Stimulated activated naive CD8-positive, alpha-beta T cell treated with anti-CD3 and anti-CD28 coated beads, Interleukin-15, Interleukin-2, amounts not matched to agents 100 ng/mL and 50 ng/mL, for 24 hours (primary cell): ENCODE results near the gene RMND5B.
"Not testable (repeated sequence)": the region's sequence is repeated elsewhere in the genome, so short reads cannot be mapped to it uniquely, and the experiment has no call there.

Experiments
- H3K27ac Mint-ChIP-seq: one replicate; pipeline ENCODE4 v1.8.0; 2021; ENCODE audit warnings: mild to moderate bottlenecking, mixed read lengths
- H3K27me3 Mint-ChIP-seq: one replicate; pipeline ENCODE4 v1.8.0; 2021; ENCODE audit warnings: mixed read lengths
- H3K36me3 Mint-ChIP-seq: one replicate; pipeline ENCODE4 v1.8.0; 2021; ENCODE audit warnings: low read depth, mixed read lengths
- H3K4me1 Mint-ChIP-seq: one replicate; pipeline ENCODE4 v1.8.0; 2021; ENCODE audit warnings: low read depth, mixed read lengths
- H3K4me3 Mint-ChIP-seq: one replicate; pipeline ENCODE4 v1.8.0; 2021; ENCODE audit warnings: mild to moderate bottlenecking, mixed read lengths
- H3K9me3 Mint-ChIP-seq: one replicate; pipeline ENCODE4 v1.8.0; 2021; ENCODE audit warnings: mixed read lengths

Gene RMND5B

DNA sequence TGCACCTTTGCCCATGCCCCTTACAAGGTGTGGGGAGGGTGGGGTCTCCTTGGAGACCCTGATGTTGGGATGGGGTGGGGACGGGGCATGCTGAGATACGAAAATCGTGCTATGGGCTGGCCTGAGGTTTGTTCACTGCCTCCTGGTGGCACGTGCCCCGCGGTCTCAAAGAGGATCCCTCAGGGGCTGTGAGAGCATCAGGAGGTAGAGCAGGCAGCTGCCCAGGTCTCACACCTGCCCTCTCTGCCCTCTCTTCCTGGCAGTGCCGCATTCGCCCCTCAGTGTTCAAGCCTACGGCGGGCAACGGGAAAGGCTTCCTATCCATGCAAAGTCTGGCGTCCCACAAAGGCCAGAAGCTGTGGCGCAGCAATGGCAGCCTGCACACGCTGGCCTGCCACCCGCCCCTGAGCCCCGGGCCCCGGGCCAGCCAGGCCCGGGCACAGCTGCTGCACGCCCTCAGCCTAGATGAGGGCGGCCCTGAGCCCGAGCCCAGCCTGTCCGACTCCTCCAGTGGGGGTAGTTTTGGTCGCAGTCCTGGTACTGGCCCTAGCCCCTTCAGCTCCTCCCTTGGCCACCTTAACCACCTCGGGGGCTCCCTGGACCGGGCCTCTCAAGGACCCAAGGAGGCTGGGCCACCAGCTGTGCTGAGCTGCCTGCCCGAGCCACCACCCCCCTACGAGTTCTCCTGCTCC, 10.8 kb upstream of the RMND5B start:
- Mint-ChIP-seq H3K27me3 (no peaks in the 10 kb centered on the region), H3K4me1 (peaks cover 45% of the 10 kb centered on the region), H3K36me3 (no peaks in the 10 kb centered on the region), H3K27ac (no peak overlapping the region), H3K4me3 (no peak overlapping the region), H3K9me3 (no peaks in the 10 kb centered on the region)

DNA sequence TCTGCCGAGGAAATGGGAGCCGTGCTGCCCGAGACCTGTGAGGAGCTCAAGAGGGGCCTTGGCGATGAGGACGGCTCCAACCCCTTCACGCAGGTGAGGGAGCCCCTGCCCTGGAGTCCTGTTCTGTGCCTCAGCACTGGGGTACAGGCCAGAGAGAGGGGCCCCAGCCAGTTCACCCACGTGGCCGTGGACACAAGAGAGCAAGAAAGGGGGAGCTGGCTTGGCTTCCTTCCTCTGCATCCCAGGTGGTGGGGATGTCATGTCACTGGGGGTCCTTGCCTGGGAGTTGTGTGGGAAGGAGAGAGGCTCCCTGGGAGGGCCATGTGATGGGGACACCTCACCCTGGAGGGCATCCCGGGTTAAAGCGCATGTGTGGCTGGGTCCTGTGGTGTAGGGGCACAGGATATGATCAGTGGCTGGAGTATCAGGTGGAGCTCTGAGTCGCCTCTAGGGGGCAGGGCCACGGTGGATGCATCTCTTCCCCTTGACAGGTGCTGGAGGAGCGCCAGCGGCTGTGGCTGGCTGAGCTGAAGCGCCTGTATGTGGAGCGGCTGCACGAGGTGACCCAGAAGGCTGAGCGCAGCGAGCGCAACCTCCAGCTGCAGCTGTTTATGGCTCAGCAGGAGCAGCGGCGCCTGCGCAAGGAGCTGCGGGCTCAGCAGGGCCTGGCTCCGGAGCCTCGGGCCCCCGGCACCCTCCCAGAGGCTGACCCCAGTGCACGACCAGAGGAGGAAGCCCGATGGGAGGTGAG, 10.0 kb upstream of the RMND5B start:
- no peaks in the 10 kb centered on the region for H3K36me3 Mint-ChIP-seq
- H3K4me1 Mint-ChIP-seq: peaks cover 43% of the 10 kb centered on the region
- H3K27me3 Mint-ChIP-seq: no peaks in the 10 kb centered on the region
- H3K4me3 Mint-ChIP-seq: no peak overlapping the region
- no peak overlapping the region for H3K27ac Mint-ChIP-seq
- no peaks in the 10 kb centered on the region for H3K9me3 Mint-ChIP-seq

DNA sequence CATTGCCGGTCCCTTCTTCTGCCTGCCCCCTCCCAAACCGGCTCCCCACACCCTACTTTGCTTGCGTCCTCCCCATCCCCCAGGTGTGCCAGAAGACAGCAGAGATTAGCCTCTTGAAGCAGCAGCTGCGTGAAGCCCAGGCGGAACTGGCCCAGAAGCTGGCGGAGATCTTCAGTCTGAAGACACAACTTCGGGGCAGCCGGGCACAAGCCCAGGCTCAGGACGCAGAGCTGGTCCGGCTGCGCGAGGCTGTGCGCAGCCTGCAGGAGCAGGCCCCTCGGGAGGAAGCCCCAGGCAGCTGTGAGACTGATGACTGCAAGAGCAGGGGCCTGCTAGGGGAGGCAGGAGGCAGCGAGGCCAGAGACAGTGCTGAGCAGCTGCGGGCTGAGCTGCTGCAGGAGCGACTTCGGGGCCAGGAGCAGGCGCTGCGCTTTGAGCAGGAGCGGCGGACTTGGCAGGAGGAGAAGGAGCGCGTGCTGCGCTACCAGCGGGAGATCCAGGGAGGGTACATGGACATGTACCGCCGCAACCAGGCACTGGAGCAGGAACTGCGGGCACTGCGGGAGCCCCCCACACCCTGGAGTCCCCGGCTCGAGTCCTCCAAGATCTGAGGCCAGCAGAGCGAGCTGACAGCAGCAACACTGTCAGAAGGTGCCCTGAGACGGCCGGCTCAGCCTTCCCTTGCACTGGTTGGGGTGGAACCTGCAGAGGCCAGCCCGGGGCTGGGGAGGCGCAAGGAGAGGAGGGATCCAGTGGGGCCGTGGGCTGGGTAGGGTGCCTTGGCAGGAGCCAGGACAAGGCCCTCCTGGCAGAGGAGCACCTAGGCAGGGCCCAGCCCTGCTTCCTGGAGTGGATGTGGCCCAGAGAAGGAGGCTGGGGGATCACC, 9.2 kb upstream of the RMND5B start:
- Mint-ChIP-seq H3K9me3 (no peaks in the 10 kb centered on the region), H3K36me3 (no peaks in the 10 kb centered on the region), H3K27ac (no peak overlapping the region), H3K4me1 (peaks cover 35% of the 10 kb centered on the region), H3K4me3 (no peak overlapping the region), H3K27me3 (no peaks in the 10 kb centered on the region)

DNA sequence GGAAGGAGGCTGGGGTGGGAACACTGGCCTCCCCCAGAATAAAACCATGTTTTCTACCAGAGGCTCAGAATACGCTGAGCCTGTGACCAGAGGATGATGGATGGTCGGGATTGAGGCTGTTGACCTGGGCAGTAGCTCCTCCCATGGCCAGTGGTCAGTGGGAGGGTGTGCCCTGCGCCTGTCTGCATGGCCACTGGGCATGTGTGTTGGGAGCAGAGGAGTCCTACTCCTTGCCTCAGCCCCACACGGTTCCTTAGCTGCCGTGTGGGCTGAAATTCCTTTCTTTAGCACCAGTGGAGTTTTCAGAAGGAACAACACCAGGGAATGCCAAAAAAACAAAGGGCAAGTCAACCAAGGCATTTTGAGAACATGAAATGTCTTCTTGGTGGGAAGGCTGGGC, 8.5 kb upstream of the RMND5B start:
- Mint-ChIP-seq H3K4me1 (peaks cover 28% of the 10 kb centered on the region), H3K27ac (no peak overlapping the region), H3K36me3 (no peaks in the 10 kb centered on the region), H3K27me3 (no peaks in the 10 kb centered on the region), H3K4me3 (no peak overlapping the region), H3K9me3 (no peaks in the 10 kb centered on the region)

DNA sequence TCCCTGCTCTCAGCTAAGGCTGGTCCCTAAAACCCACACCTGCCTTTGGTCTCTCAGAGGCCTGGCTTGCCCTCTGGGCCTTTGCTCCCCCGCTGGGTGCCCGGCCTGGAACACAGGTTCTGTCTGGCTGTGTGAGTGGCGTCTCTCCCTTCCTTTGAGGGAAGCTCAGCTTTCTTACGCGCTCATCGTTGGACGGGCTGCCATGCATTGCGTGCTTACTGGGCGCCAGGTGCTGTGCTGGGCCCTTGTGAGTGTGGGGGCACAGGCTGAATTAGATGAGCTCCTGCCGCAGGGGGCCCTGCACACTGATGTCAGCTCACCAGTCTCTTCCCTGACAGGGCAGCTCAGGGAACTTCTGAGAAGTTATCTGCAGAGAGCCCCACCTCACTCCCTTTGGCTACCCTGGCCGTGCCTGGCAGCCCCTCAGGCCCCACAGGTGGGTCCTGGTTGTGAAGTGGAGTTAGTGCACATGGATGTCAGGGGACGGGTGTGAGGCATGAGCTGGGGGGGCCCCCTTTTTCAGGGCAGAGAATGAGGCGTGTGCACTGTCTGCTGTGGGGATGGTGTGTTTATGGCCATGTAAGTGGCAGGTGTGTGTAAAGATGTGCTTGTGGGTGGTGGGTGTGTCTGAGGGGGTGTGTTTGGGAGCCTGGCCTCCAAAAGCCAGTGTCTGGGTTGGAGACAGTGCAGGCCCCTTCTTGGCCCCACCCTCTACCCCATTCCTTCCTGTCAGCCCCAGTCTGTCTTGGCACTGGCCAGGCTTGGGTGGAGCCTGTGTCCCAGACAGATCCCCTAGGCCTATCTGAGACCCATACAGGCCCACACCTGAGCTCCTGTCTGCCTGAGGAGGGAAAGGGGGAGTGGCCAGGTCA, 7.5 kb upstream of the RMND5B start:
- Mint-ChIP-seq H3K27ac (no peak overlapping the region), H3K27me3 (no peaks in the 10 kb centered on the region), H3K36me3 (no peaks in the 10 kb centered on the region), H3K4me3 (no peak overlapping the region), H3K4me1 (peaks cover 26% of the 10 kb centered on the region), H3K9me3 (no peaks in the 10 kb centered on the region)

DNA sequence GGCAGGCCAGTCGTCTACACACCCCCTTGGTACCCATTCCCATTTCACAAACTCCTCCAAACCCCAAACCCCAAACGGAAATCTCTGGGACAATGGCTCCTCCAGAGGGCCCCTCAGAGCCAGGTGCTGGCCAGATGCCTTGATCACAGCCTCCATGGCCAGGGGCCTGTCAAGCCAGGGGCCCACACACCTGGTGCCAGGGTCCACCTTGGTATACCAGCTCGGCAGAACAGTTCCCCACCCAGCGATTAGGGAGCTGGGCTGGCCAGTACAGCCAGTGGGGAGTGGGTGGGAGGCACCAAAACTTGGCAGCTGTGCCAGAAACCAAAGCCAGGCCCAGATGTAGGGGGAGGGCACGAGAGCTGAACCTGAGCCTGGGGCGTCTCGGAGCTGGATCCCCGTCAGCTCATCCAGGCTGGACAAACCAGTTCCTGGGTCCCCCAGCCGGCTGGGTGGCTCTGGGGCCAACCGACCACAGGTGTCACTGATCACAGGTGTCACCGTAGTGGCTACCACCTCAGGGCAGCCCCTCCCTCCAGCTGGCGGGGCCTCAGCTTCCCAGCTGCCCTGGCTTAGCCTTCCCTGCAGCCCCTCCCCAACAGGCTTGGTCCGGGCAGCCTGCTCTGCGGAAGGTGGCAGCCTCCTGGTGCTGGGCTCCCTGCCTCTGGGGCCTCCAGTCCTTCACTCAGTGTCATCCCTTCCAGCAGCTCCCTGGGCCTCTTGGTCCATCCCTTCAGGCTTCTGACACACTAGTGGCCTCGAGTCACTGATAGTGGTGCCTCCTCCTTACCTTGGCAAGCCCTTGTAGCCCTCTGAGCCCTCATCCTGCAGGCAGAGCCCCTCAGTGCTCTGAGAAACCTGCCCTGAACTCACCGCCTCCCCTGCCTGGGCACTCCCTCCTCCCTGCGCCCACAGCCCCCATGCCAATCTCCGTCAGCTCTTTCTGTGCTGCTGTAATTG, 6.6 kb upstream of the RMND5B start:
- Mint-ChIP-seq H3K27me3 (no peaks in the 10 kb centered on the region), H3K9me3 (no peaks in the 10 kb centered on the region), H3K36me3 (no peaks in the 10 kb centered on the region), H3K4me1 (peaks cover 20% of the 10 kb centered on the region), H3K27ac (no peak overlapping the region), H3K4me3 (no peak overlapping the region)

DNA sequence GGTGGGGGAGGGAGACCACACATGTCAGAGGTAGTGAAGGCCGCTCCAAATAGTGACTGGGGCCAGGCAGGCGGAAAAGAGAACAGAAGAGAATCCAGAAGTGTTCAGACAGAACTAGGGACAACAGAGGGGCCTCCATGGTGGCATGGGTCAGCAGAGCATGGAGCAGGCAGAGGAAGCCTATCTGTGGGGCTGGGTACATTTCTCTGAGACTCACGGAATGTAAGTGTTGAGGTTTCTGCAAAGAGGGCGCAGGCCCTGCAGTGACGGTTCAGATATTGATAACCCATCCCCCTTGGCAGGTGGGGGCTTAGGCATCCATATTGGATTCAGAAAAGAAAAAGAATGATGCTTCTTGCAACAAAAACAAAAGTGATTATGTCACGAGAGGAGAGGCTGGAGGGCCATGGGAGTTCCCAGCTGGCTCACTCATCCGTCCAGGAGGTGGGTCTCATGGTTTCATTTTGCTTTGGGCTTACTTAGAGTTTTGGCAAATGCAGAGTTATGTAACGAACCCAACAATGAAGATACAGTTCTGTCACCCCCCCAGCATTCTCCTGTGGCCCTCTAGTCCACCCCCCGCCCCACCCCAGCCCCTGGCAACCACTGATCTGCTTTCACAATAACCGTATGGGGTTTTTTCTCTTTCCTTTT, 5.4 kb upstream of the RMND5B start:
- H3K4me1 Mint-ChIP-seq: peaks cover 19% of the 10 kb centered on the region

DNA sequence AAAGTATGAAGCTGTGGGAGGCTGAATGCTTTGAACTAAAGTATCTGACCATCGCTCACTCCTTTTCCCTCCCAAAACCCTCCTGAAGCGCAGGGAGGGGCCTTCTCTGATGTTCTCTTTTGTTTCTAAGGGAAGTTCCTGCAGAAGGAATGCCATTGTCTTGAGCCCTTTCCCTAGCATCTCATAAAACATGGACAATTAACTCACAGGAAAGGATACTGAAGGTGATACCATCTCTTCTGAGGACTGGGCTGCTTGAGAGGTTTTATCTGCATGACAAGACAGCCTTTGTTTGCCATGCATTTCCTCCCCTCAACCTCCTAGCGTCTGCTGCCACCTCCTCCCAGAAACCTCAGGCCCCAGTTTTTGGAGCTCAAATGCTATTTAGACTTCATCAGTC, 4.3 kb upstream of the RMND5B start:
- Mint-ChIP-seq H3K36me3 (peaks cover 2% of the 10 kb centered on the region), H3K27ac (no peak overlapping the region), H3K27me3 (no peaks in the 10 kb centered on the region), H3K4me3 (no peak overlapping the region), H3K4me1 (peaks cover 14% of the 10 kb centered on the region), H3K9me3 (no peaks in the 10 kb centered on the region)

More for the DNA sequence above, 5.4 kb upstream of the RMND5B start:
- H3K27me3 Mint-ChIP-seq: no peaks in the 10 kb centered on the region
- no peaks in the 10 kb centered on the region for H3K9me3 Mint-ChIP-seq
- H3K4me3 Mint-ChIP-seq: no peak overlapping the region
- no peak overlapping the region for H3K27ac Mint-ChIP-seq
- no peaks in the 10 kb centered on the region for H3K36me3 Mint-ChIP-seq

DNA sequence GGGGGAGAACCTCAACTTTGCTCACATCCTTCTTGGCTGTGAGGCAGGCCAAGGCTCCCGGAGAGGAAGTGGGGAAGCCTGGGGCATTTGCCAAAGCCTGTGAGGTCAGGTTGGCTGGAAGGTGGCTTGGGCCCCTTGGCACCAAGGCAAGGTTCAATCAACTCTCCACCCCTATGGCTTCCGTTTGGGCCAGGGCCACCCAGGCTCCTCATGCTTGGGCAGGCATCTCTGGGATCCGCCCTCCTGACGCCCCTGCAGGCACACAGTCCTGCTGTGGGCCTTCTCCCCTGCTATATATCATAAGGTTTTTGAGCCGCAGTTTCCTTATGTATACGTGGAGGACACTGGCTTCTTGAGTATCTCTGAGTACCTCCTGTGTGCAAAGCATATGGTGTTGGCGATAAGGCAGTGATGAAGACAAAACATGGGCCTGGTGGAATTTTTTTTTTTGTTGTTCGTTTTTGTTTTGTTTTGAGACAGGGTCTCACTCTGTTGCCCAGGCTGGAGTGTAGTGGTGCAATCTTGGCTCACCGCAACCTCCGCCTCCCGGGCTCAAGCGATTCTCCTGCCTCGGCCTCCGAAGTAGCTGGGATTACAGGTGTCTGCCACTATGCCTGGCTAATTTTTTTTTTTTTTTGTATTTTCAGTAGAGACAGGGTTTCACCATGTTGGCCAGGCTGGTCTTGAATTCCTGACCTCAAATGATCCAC, 3.4 kb upstream of the RMND5B start:
- peaks cover 18% of the 10 kb centered on the region for H3K4me1 Mint-ChIP-seq
- H3K4me3 Mint-ChIP-seq, H3K27me3 Mint-ChIP-seq, H3K9me3 Mint-ChIP-seq, H3K36me3 Mint-ChIP-seq, H3K27ac Mint-ChIP-seq: not testable (repeated sequence)

DNA sequence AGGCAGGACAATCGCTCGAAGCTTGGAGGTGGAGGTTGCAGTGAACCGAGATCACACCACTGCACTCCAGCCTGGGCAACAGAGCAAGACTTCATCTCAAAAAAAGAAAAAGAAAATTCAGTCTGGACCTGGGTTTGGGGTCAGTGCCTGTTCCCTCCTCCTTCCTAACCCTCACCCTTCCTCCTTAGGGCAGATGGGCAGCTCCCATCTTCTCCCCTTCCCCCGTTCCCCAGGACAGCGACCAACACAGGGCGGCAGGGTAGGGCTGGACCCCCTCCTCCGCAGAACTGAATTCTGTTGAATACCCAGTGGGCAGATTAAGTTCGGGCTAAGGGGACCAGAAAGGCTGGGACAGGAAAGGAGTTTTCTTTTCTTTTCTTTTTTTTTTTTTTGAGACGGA, 1.5 kb upstream of the RMND5B start:
- Mint-ChIP-seq H3K4me1 (peaks cover 25% of the 10 kb centered on the region), H3K27ac (no peak overlapping the region), H3K4me3 (peak overlapping the region; percentile 47), H3K27me3 (no peaks in the 10 kb centered on the region), H3K9me3 (no peaks in the 10 kb centered on the region), H3K36me3 (peaks cover 17% of the 10 kb centered on the region)

DNA sequence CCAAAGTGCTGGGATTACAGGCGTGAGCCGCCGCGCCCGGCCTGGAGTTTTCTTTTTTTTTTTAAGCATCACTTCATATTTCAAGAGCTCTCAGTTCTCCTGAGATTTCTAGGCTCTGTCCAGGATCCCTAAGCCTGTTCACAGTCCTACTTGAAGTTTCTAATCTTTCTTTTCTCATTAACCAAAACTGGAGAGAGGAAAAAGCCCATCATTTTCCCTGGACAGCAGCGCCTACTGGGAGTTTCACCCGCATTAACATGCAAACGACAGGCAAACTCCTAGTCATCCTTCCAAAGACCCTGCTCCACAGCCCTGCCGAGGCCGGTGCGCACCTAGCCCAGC, 609 bp upstream of the RMND5B start:
- not testable (repeated sequence) for H3K27me3 Mint-ChIP-seq, H3K9me3 Mint-ChIP-seq
- H3K27ac Mint-ChIP-seq: peak overlapping the region; percentile 65
- peak overlapping the region; percentile 79 for H3K4me3 Mint-ChIP-seq
- H3K4me1 Mint-ChIP-seq: peaks cover 23% of the 10 kb centered on the region
- peaks cover 24% of the 10 kb centered on the region for H3K36me3 Mint-ChIP-seq

DNA sequence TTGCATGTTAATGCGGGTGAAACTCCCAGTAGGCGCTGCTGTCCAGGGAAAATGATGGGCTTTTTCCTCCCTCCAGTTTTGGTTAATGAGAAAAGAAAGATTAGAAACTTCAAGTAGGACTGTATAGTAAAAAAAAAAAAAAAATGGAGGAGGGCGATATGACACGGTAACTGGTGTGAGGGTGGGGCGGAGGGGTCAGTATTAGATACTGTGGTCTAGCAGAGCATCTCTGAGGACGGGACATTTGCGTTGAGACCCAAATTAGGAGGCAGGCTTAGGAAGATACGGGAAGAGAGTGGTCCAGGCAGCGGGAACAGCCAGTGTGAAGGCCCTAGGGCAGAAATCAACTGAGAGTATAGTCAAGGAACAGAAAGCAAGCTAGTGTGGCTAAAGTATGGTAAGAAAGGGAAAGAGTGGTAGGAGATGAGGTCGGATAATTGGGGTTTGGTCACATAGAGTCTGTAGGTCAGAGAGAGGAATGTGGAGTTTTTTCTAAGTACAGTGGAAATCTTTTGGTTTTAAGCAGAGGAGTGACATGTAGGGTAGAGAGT, 707 bp downstream of the RMND5B start:
- H3K27me3 Mint-ChIP-seq: no peaks in the 10 kb centered on the region
- H3K27ac Mint-ChIP-seq: peak overlapping the region; percentile 83
- no peaks in the 10 kb centered on the region for H3K9me3 Mint-ChIP-seq
- H3K4me3 Mint-ChIP-seq: peak overlapping the region; percentile 91
- H3K4me1 Mint-ChIP-seq: peaks cover 20% of the 10 kb centered on the region
- H3K36me3 Mint-ChIP-seq: peaks cover 33% of the 10 kb centered on the region
